ENCODE data around the gene APLP2. TPM values are rescaled to one million over a fixed set of nuclear protein-coding genes. Genes with fewer than 3 reads are reported as not detected.
A peak's percentile ranks its signal among the peaks of the same experiment; 100 is the strongest.

The APLP2 gene
- total and polyA plus RNA-seq, 9 donors: 84.7 to 183 (median 140) TPM

- no peaks in the 10 kb centered on the region for H3K9me3 ChIP-seq (replicated peaks; ENCODE audit: control insufficient read depth, low read depth, low read length)
- no peaks in the 10 kb centered on the region for H3K36me3 ChIP-seq (ENCODE audit: control insufficient read depth, insufficient read depth, low read length)
- no peaks in the 10 kb centered on the region for H3K27me3 ChIP-seq (ENCODE audit: control insufficient read depth, insufficient read depth, low read length)
- 2% methylated on average over 53 of the region's 53 CpGs for WGBS (ENCODE audit: insufficient coverage)
- peak overlapping the region; percentile 62 for H3K4me3 ChIP-seq (ENCODE audit: low read length)
- peak; percentile 91 for DNase-seq
- peak overlapping the region; percentile 95 for H3K27ac ChIP-seq (ENCODE audit: low read length)
- peaks cover 18% of the 10 kb centered on the region for H3K4me1 ChIP-seq (ENCODE audit: control insufficient read depth, insufficient read depth, low read length)
These were observed 572 bp upstream of the APLP2 start for GRCh38 chr11:130068986-130069658.

- no peaks in the 10 kb centered on the region for H3K9me3 ChIP-seq (replicated peaks; ENCODE audit: control insufficient read depth, low read depth, low read length)
- WGBS (ENCODE audit: insufficient coverage): under 1% methylated on average over 95 of the region's 100 CpGs
- no peaks in the 10 kb centered on the region for H3K27me3 ChIP-seq (ENCODE audit: control insufficient read depth, insufficient read depth, low read length)
- H3K27ac ChIP-seq (ENCODE audit: low read length): peak overlapping the region; percentile 69
- H3K36me3 ChIP-seq (ENCODE audit: control insufficient read depth, insufficient read depth, low read length): no peaks in the 10 kb centered on the region
- peaks cover 18% of the 10 kb centered on the region for H3K4me1 ChIP-seq (ENCODE audit: control insufficient read depth, insufficient read depth, low read length)
- peak; percentile 58 for DNase-seq
- peak overlapping the region; percentile 67 for H3K4me3 ChIP-seq (ENCODE audit: low read length)
These were observed 583 bp downstream of the APLP2 start for GRCh38 chr11:130070109-130070845.

- H3K36me3 ChIP-seq (ENCODE audit: control insufficient read depth, insufficient read depth, low read length): no peaks in the 10 kb centered on the region
- H3K27me3 ChIP-seq (ENCODE audit: control insufficient read depth, insufficient read depth, low read length): no peaks in the 10 kb centered on the region
- WGBS (ENCODE audit: insufficient coverage): no CpG with 5 or more reads among the region's 23 CpGs
- H3K27ac ChIP-seq (ENCODE audit: low read length): peak overlapping the region; percentile 69
- H3K9me3 ChIP-seq (replicated peaks; ENCODE audit: control insufficient read depth, low read depth, low read length): no peaks in the 10 kb centered on the region
- H3K4me3 ChIP-seq (ENCODE audit: low read length): peak overlapping the region; percentile 67
- H3K4me1 ChIP-seq (ENCODE audit: control insufficient read depth, insufficient read depth, low read length): peaks cover 18% of the 10 kb centered on the region
- peak; percentile 49 for DNase-seq
These were observed 1.1 kb downstream of the APLP2 start for GRCh38 chr11:130070846-130071200.

- 55% methylated on average over 3 of the region's 11 CpGs for WGBS (ENCODE audit: insufficient coverage)
- Histone ChIP-seq H3K9me3 (replicated peaks; ENCODE audit: control insufficient read depth, low read depth, low read length) (no peaks in the 10 kb centered on the region), H3K27me3 (ENCODE audit: control insufficient read depth, insufficient read depth, low read length) (no peaks in the 10 kb centered on the region), H3K4me1 (ENCODE audit: control insufficient read depth, insufficient read depth, low read length) (peaks cover 18% of the 10 kb centered on the region), H3K4me3 (ENCODE audit: low read length) (peak overlapping the region; percentile 67), H3K36me3 (ENCODE audit: control insufficient read depth, insufficient read depth, low read length) (no peaks in the 10 kb centered on the region), H3K27ac (ENCODE audit: low read length) (peak overlapping the region; percentile 69)
- peak; percentile 34 for DNase-seq
These were observed 1.6 kb downstream of the APLP2 start for GRCh38 chr11:130071211-130071712.

- H3K27me3 ChIP-seq (ENCODE audit: control insufficient read depth, insufficient read depth, low read length): no peaks in the 10 kb centered on the region
- no peak for DNase-seq
- no peak overlapping the region for H3K27ac ChIP-seq (ENCODE audit: low read length)
- no peak overlapping the region for H3K4me3 ChIP-seq (ENCODE audit: low read length)
- H3K4me1 ChIP-seq (ENCODE audit: control insufficient read depth, insufficient read depth, low read length): peaks cover 7% of the 10 kb centered on the region
- WGBS (ENCODE audit: insufficient coverage): no CpG with 5 or more reads among the region's 2 CpGs
- no peaks in the 10 kb centered on the region for H3K9me3 ChIP-seq (replicated peaks; ENCODE audit: control insufficient read depth, low read depth, low read length)
- no peaks in the 10 kb centered on the region for H3K36me3 ChIP-seq (ENCODE audit: control insufficient read depth, insufficient read depth, low read length)
These were observed 5.0 kb downstream of the APLP2 start for GRCh38 chr11:130074736-130075135.

- Histone ChIP-seq H3K27me3 (ENCODE audit: control insufficient read depth, insufficient read depth, low read length) (no peaks in the 10 kb centered on the region), H3K27ac (ENCODE audit: low read length) (no peak overlapping the region), H3K9me3 (replicated peaks; ENCODE audit: control insufficient read depth, low read depth, low read length) (no peaks in the 10 kb centered on the region), H3K4me3 (ENCODE audit: low read length) (no peak overlapping the region), H3K36me3 (ENCODE audit: control insufficient read depth, insufficient read depth, low read length) (no peaks in the 10 kb centered on the region), H3K4me1 (ENCODE audit: control insufficient read depth, insufficient read depth, low read length) (peaks cover 7% of the 10 kb centered on the region)
- DNase-seq: no peak
- WGBS (ENCODE audit: insufficient coverage): 67% methylated on average over 3 of the region's 4 CpGs
These were observed 7.2 kb downstream of the APLP2 start for GRCh38 chr11:130076778-130077481.

- H3K27me3 ChIP-seq (ENCODE audit: control insufficient read depth, insufficient read depth, low read length): no peaks in the 10 kb centered on the region
These were observed 8.0 kb downstream of the APLP2 start for GRCh38 chr11:130077671-130078070.

GRCh38 chr11:130078080-130078479 is 8.4 kb downstream of the APLP2 start:
- H3K4me1 ChIP-seq (ENCODE audit: control insufficient read depth, insufficient read depth, low read length): no peaks in the 10 kb centered on the region
- H3K4me3 ChIP-seq (ENCODE audit: low read length): no peak overlapping the region
- DNase-seq: no peak
- H3K9me3 ChIP-seq (replicated peaks; ENCODE audit: control insufficient read depth, low read depth, low read length): no peaks in the 10 kb centered on the region
- no CpG with 5 or more reads among the region's 6 CpGs for WGBS (ENCODE audit: insufficient coverage)
- no peaks in the 10 kb centered on the region for H3K27me3 ChIP-seq (ENCODE audit: control insufficient read depth, insufficient read depth, low read length)
- no peaks in the 10 kb centered on the region for H3K36me3 ChIP-seq (ENCODE audit: control insufficient read depth, insufficient read depth, low read length)
- H3K27ac ChIP-seq (ENCODE audit: low read length): no peak overlapping the region

More at GRCh38 chr11:130077671-130078070, 8.0 kb downstream of the APLP2 start:
- Histone ChIP-seq H3K9me3 (replicated peaks; ENCODE audit: control insufficient read depth, low read depth, low read length) (no peaks in the 10 kb centered on the region), H3K4me1 (ENCODE audit: control insufficient read depth, insufficient read depth, low read length) (no peaks in the 10 kb centered on the region), H3K27ac (ENCODE audit: low read length) (no peak overlapping the region), H3K4me3 (ENCODE audit: low read length) (no peak overlapping the region), H3K36me3 (ENCODE audit: control insufficient read depth, insufficient read depth, low read length) (no peaks in the 10 kb centered on the region)
- DNase-seq: no peak

GRCh38 chr11:130085671-130086290 is 16.1 kb downstream of the APLP2 start:
- Histone ChIP-seq H3K9me3 (replicated peaks; ENCODE audit: control insufficient read depth, low read depth, low read length) (no peaks in the 10 kb centered on the region), H3K27me3 (ENCODE audit: control insufficient read depth, insufficient read depth, low read length) (no peaks in the 10 kb centered on the region), H3K36me3 (ENCODE audit: control insufficient read depth, insufficient read depth, low read length) (no peaks in the 10 kb centered on the region), H3K4me3 (ENCODE audit: low read length) (no peak overlapping the region), H3K27ac (ENCODE audit: low read length) (no peak overlapping the region), H3K4me1 (ENCODE audit: control insufficient read depth, insufficient read depth, low read length) (peaks cover 12% of the 10 kb centered on the region)
- WGBS (ENCODE audit: insufficient coverage): 100% methylated on average over 2 of the region's 6 CpGs
- DNase-seq: peak; percentile 41

- H3K27me3 ChIP-seq (ENCODE audit: control insufficient read depth, insufficient read depth, low read length): no peaks in the 10 kb centered on the region
- peaks cover 12% of the 10 kb centered on the region for H3K4me1 ChIP-seq (ENCODE audit: control insufficient read depth, insufficient read depth, low read length)
- no peak for DNase-seq
- no peak overlapping the region for H3K4me3 ChIP-seq (ENCODE audit: low read length)
- no peak overlapping the region for H3K27ac ChIP-seq (ENCODE audit: low read length)
- no peaks in the 10 kb centered on the region for H3K36me3 ChIP-seq (ENCODE audit: control insufficient read depth, insufficient read depth, low read length)
- no CpG with 5 or more reads among the region's 2 CpGs for WGBS (ENCODE audit: insufficient coverage)
- H3K9me3 ChIP-seq (replicated peaks; ENCODE audit: control insufficient read depth, low read depth, low read length): no peaks in the 10 kb centered on the region
These were observed 17.0 kb downstream of the APLP2 start for GRCh38 chr11:130086669-130087068.
